PC-9 (cell line): ENCODE data around the gene ERN1.

Source experiments
- CTCF ChIP-seq: fragments of 200-600 bp; sonication (generic); conservative IDR thresholded peaks from 2 replicates; pipeline ENCODE4 v1.6.1; 2017; ENCODE audit warnings: mixed run types, antibody characterized with exemption, mild to moderate bottlenecking, moderate library complexity
- EZH2 ChIP-seq: fragments of 200-600 bp; sonication (generic); IDR thresholded peaks from 2 replicates; pipeline ENCODE4 v1.8.0; 2017; ENCODE audit warnings: antibody characterized with exemption, low read depth

DNA sequence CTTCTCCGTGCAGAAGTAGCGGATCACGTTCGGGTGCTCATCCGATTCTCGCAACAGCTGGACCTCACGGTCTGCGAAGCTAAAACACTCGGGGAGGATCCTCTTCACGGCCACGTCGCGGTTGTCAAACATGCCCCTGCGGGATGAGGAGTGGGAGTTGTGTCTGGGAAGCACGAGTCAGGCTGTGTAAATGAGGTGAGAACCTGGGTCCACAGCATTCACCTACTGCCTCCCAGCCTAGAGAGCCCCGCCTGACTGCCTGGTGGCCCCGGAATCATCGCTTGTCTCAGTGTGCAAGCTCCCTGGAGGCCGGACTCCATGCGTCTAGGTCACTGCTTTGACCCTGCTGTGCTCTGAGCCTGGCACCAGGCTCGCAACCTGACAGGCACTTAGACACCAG is 75.6 kb downstream of the ERN1 start:
- TF ChIP-seq CTCF: no peak
- no peak for TF ChIP-seq EZH2
